H9 (cell line): Measurements from ENCODE around the gene MTG2. TPM values are rescaled to one million over a fixed set of nuclear protein-coding genes. Genes with fewer than 3 reads are reported as not detected.

Source experiments
- DNase-seq: peaks from one replicate; pipeline ENCODE4 v3.0.0-alpha.2; 2017
- H2AFZ ChIP-seq: one replicate; pipeline ENCODE4 v1.6.1; 2013; ENCODE audit warnings: mild to moderate bottlenecking, low read length, control low read depth, moderate library complexity
- H2AK5ac ChIP-seq: 2 replicates; pipeline ENCODE4 v1.6.1; 2013; ENCODE audit warnings: low read length, control low read depth, mixed read lengths; ENCODE audit not compliant: insufficient read length
- H2BK120ac ChIP-seq: one replicate; pipeline ENCODE4 v1.6.1; 2013; ENCODE audit warnings: low read depth, mild to moderate bottlenecking, low read length, control low read depth, inconsistent platforms; ENCODE audit not compliant: poor library complexity, severe bottlenecking
- H2BK12ac ChIP-seq: 2 replicates; pipeline ENCODE4 v1.6.1; 2013; ENCODE audit warnings: low read length, control low read depth, mixed read lengths, low read depth; ENCODE audit not compliant: insufficient read length
- H2BK15ac ChIP-seq: 2 replicates; pipeline ENCODE4 v1.6.1; 2013; ENCODE audit warnings: low read depth, low read length, control low read depth
- H2BK20ac ChIP-seq: one replicate; pipeline ENCODE4 v1.6.1; 2013; ENCODE audit warnings: low read depth, mild to moderate bottlenecking, low read length, control low read depth, inconsistent platforms; ENCODE audit not compliant: poor library complexity, severe bottlenecking
- H2BK5ac ChIP-seq: 2 replicates; pipeline ENCODE4 v1.6.1; 2013; ENCODE audit warnings: low read length, control low read depth, mixed read lengths; ENCODE audit not compliant: insufficient read length
- H3K14ac ChIP-seq: 2 replicates; pipeline ENCODE4 v1.6.1; 2013; ENCODE audit warnings: low read length, control low read depth; ENCODE audit not compliant: insufficient read depth
- H3K18ac ChIP-seq: 2 replicates; pipeline ENCODE4 v1.6.1; 2013; ENCODE audit warnings: low read depth, mild to moderate bottlenecking, mixed read lengths, low read length, control low read depth; ENCODE audit not compliant: insufficient read length
- H3K23ac ChIP-seq: 2 replicates; pipeline ENCODE4 v1.6.1; 2013; ENCODE audit warnings: low read length, control low read depth, mixed read lengths, low read depth; ENCODE audit not compliant: insufficient read length
- H3K23me2 ChIP-seq: 2 replicates; pipeline ENCODE4 v1.6.1; 2013; ENCODE audit warnings: low read depth, mild to moderate bottlenecking, mixed read lengths, low read length, control low read depth; ENCODE audit not compliant: insufficient read length, poor library complexity, severe bottlenecking
- H3K27ac ChIP-seq: 2 replicates; pipeline ENCODE4 v1.5.1; 2013; ENCODE audit warnings: low read length, control low read depth, mixed read lengths, low read depth; ENCODE audit not compliant: insufficient read length
- H3K27me3 ChIP-seq: 2 replicates; pipeline ENCODE4 v1.6.1; 2013; ENCODE audit warnings: low read length, control low read depth, inconsistent platforms; ENCODE audit not compliant: insufficient read depth
- H3K4ac ChIP-seq: 2 replicates; pipeline ENCODE4 v1.6.1; 2013; ENCODE audit warnings: low read depth, mild to moderate bottlenecking, control low read depth, inconsistent platforms, low read length, moderate library complexity
- H3K4me1 ChIP-seq: 2 replicates; pipeline ENCODE4 v1.6.1; 2013; ENCODE audit warnings: low read length, control low read depth, inconsistent platforms; ENCODE audit not compliant: insufficient read depth
- H3K4me2 ChIP-seq: 2 replicates; pipeline ENCODE4 v1.6.1; 2013; ENCODE audit warnings: low read length, control low read depth, mixed read lengths; ENCODE audit not compliant: insufficient read length, insufficient read depth
- H3K56ac ChIP-seq: 2 replicates; pipeline ENCODE4 v1.6.1; 2013; ENCODE audit warnings: low read depth, mild to moderate bottlenecking, mixed read lengths, low read length, control low read depth; ENCODE audit not compliant: insufficient read length
- H3K79me1 ChIP-seq: 2 replicates; pipeline ENCODE4 v1.6.1; 2013; ENCODE audit warnings: low read depth, mild to moderate bottlenecking, moderate library complexity, low read length, control low read depth, inconsistent platforms; ENCODE audit not compliant: insufficient read depth, poor library complexity, severe bottlenecking
- H3K79me2 ChIP-seq: 2 replicates; pipeline ENCODE4 v1.6.1; 2013; ENCODE audit warnings: low read length, control low read depth, inconsistent platforms; ENCODE audit not compliant: insufficient read depth
- H3K9ac ChIP-seq: 2 replicates; pipeline ENCODE4 v1.6.1; 2013; ENCODE audit warnings: low read length, control low read depth, mixed read lengths; ENCODE audit not compliant: insufficient read length; ENCODE audit errors: extremely low read depth
- H3K9me3 ChIP-seq: one replicate; pipeline ENCODE4 v1.6.1; 2013; ENCODE audit warnings: low read depth, low read length, inconsistent platforms; ENCODE audit not compliant: control insufficient read depth
- H3T11ph ChIP-seq: one replicate; pipeline ENCODE4 v1.6.1; 2013; ENCODE audit warnings: mild to moderate bottlenecking, low read length, control low read depth, inconsistent platforms
- H4K20me1 ChIP-seq: one replicate; pipeline ENCODE4 v1.6.1; 2013; ENCODE audit not compliant: control insufficient read depth, insufficient read length, insufficient read depth
- H4K5ac ChIP-seq: 2 replicates; pipeline ENCODE4 v1.6.1; 2013; ENCODE audit warnings: low read depth, mild to moderate bottlenecking, mixed read lengths, low read length, control low read depth; ENCODE audit not compliant: insufficient read length
- H4K8ac ChIP-seq: replicated peaks from 2 replicates; pipeline ENCODE4 v1.6.1; 2013; ENCODE audit warnings: low read length, control low read depth, mixed read lengths, low read depth; ENCODE audit not compliant: insufficient read length
- H4K91ac ChIP-seq: 2 replicates; pipeline ENCODE4 v1.6.1; 2013; ENCODE audit warnings: low read depth, mild to moderate bottlenecking, moderate library complexity, mixed read lengths, low read length, control low read depth; ENCODE audit not compliant: insufficient read length
- H3K27ac Mint-ChIP-seq, 3 experiments: 2 replicates in 2 of 3; 3 replicates in 1 of 3; pipeline ENCODE4 v1.8.0; 2020 to 2021; ENCODE audit warnings: mixed read lengths in 3 of 3, mild to moderate bottlenecking in 1 of 3, moderate library complexity in 1 of 3
- H3K27me3 Mint-ChIP-seq: 2 replicates; pipeline ENCODE4 v1.8.0; 2021; ENCODE audit warnings: low read depth, mild to moderate bottlenecking, moderate library complexity, mixed read lengths
- H3K36me3 Mint-ChIP-seq, 3 experiments: 2 replicates in 2 of 3; 3 replicates in 1 of 3; pipeline ENCODE4 v1.8.0; 2020 to 2021; ENCODE audit warnings: low read depth in 3 of 3, mixed read lengths in 3 of 3; ENCODE audit not compliant: insufficient read depth in 1 of 3
- H3K4me1 Mint-ChIP-seq, 2 experiments: 2 replicates each; pipeline ENCODE4 v1.8.0; 2020; ENCODE audit warnings: mixed read lengths in 2 of 2
- H3K4me3 Mint-ChIP-seq, 2 experiments: 2 replicates in 1 of 2; 3 replicates in 1 of 2; pipeline ENCODE4 v1.8.0; 2020 to 2021; ENCODE audit warnings: mild to moderate bottlenecking in 2 of 2, mixed read lengths in 2 of 2, moderate library complexity in 1 of 2
- H3K9me3 Mint-ChIP-seq, 2 experiments: 2 replicates in 1 of 2; 3 replicates in 1 of 2; pipeline ENCODE4 v1.8.0; 2020; ENCODE audit warnings: mild to moderate bottlenecking in 2 of 2, mixed read lengths in 2 of 2, moderate library complexity in 1 of 2
- WGBS: extraction: QIAGEN DNeasy Blood & Tissue Kit; methylation state at CpG from one replicate; pipeline ENCODE4 v1.1.7; 2013; ENCODE audit warnings: missing lambda C conversion rate, low lambda C conversion rate, mixed read lengths; ENCODE audit not compliant: insufficient read length; ENCODE audit errors: extremely low coverage; 5-methylcytosine and 5-hydroxymethylcytosine counted together
- total RNA-seq: library from RNA; stranded (reverse); gene quantifications from 2 replicates; pipeline ENCODE4 v1.2.1, GENCODE V29; 2021
- TF ChIP-seq, protein P1 (sequence below): fragments of 200-600 bp; sonication (generic); conservative IDR thresholded peaks from 3 replicates; pipeline ENCODE4 v1.8.0; 2021; ENCODE audit warnings: antibody characterized with exemption, mild to moderate bottlenecking

The MTG2 gene
- total RNA-seq, 1 experiment from 2014 or later, result 25.1 TPM

DNA sequence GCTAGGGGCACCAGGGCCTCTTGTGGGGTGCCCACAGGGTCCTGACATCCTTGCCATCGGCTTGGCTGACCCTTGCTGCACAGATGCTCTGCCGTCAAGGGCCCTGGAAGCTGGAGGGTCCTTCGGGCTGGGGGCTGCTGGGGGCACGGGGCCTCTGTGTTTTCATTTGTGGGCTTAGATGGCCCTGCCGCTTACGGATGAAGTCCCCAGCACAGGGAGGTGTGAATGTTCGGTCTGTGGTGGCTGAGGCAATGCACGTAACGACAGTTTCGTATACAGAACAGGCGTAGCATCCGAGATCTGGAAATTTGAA lies 24.8 kb upstream of the MTG2 start:
- H3K79me2 ChIP-seq, result peaks cover 10% of the 10 kb centered on the region; the same call in 1 of the 2 replicates
- TF ChIP-seq, protein P1, sequence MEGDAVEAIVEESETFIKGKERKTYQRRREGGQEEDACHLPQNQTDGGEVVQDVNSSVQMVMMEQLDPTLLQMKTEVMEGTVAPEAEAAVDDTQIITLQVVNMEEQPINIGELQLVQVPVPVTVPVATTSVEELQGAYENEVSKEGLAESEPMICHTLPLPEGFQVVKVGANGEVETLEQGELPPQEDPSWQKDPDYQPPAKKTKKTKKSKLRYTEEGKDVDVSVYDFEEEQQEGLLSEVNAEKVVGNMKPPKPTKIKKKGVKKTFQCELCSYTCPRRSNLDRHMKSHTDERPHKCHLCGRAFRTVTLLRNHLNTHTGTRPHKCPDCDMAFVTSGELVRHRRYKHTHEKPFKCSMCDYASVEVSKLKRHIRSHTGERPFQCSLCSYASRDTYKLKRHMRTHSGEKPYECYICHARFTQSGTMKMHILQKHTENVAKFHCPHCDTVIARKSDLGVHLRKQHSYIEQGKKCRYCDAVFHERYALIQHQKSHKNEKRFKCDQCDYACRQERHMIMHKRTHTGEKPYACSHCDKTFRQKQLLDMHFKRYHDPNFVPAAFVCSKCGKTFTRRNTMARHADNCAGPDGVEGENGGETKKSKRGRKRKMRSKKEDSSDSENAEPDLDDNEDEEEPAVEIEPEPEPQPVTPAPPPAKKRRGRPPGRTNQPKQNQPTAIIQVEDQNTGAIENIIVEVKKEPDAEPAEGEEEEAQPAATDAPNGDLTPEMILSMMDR, result no peak
- WGBS, result no CpG with 5 or more reads among the region's 12 CpGs

More for the DNA sequence above, 24.8 kb upstream of the MTG2 start:
- no peak for DNase-seq
- no peak overlapping the region for H3K23ac ChIP-seq
- H2BK120ac ChIP-seq, result no peak overlapping the region
- H3K23me2 ChIP-seq, result no peaks in the 10 kb centered on the region
- no peak overlapping the region for H3K56ac ChIP-seq
- H4K8ac ChIP-seq, result no peak overlapping the region
- no peak overlapping the region for H2BK15ac ChIP-seq
- Mint-ChIP-seq H3K27me3 (no peaks in the 10 kb centered on the region), H3K27ac (peak overlapping the region in 1 of 3 experiments; percentile 68; a peak in 1 of 7 replicates), H3K4me3 (no peak overlapping the region), H3K4me1 (peaks cover 25 to 29% of the 10 kb centered on the region in 2 experiments), H3K36me3 (peaks cover 26 to 53% (median 45%) of the 10 kb centered on the region in 3 experiments), H3K9me3 (peaks cover 0 to 3% of the 10 kb centered on the region in 2 experiments; a peak in 1 of 5 replicates)
- no peak overlapping the region for H3K27ac ChIP-seq
- no peak overlapping the region for H3K4ac ChIP-seq
- no peak overlapping the region for H2BK20ac ChIP-seq
- no peak overlapping the region for H3K4me2 ChIP-seq
- H2BK12ac ChIP-seq, result no peak overlapping the region
- no peak overlapping the region for H3K14ac ChIP-seq
- H3K27me3 ChIP-seq, result no peaks in the 10 kb centered on the region
- H4K91ac ChIP-seq, result no peak overlapping the region
- H3T11ph ChIP-seq, result no peak overlapping the region
- no peak overlapping the region for H2AFZ ChIP-seq
- H3K79me1 ChIP-seq, result peaks cover 4% of the 10 kb centered on the region
- no peaks in the 10 kb centered on the region for H3K4me1 ChIP-seq
- no peak overlapping the region for H2BK5ac ChIP-seq
- H3K9ac ChIP-seq, result no peak overlapping the region
- no peaks in the 10 kb centered on the region for H4K20me1 ChIP-seq
- H3K18ac ChIP-seq, result no peak overlapping the region
- no peak overlapping the region for H2AK5ac ChIP-seq
- no peaks in the 10 kb centered on the region for H3K9me3 ChIP-seq
- H4K5ac ChIP-seq, result no peak overlapping the region
